Fibroblast of skin of right quadriceps (primary cell): ENCODE data around the gene DPP8.
"Not testable (repeated sequence)": the region's sequence is repeated elsewhere in the genome, so short reads cannot be mapped to it uniquely, and the experiment has no call there.

ENCODE experiments used
- DNase-seq: peaks from one replicate; pipeline ENCODE4 v3.0.0-alpha.2; 2013

DPP8 gene

DNA sequence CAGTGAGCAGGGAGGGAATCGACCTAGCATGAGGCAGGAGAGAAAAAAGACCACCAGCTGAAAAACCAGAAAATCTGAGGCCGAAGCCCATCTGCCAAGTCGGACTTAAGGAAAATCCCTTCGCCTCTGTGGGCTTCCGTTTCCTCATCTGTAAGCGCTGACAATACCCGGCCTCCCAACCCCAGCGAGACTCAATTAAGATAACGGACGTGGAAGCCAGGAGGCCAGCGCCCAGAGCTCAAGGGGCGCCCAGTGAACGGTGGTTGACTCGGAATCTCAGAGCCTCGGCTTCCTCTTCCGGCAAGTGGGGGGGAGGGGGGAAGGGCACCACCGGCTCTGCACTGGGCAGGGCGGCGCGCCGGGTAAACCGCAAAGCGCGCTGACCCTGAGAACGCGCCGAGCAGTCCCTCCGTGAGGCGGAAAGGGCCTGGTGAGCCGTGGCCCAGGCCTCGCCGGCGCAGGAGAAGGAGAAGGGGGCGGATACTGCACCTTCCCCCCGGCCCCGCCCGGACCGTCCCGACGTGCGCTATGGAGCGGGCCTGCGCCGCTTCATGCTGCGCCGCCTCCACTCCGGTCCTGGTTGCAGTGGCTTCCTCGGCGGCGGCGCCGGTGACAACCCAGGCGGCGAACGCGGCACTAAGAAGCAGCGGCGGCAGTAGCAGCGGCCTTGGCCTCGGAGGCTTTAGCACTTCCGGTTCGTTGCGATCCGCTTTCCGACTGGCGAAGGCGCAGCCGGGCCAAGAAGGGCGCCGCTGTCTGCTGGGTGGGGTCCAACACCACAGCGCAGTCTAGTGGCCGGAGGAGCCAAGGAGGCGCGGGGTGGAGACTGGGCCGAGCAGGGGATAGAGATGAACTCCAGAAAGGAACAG is at the start of gene DPP8:
DPP8 (minus strand) TSS at position 693 of the 869 bp plus-strand sequence. CDS start 5,136 bp downstream, outside the sequence.
- peak; percentile 93 for DNase-seq

DNA sequence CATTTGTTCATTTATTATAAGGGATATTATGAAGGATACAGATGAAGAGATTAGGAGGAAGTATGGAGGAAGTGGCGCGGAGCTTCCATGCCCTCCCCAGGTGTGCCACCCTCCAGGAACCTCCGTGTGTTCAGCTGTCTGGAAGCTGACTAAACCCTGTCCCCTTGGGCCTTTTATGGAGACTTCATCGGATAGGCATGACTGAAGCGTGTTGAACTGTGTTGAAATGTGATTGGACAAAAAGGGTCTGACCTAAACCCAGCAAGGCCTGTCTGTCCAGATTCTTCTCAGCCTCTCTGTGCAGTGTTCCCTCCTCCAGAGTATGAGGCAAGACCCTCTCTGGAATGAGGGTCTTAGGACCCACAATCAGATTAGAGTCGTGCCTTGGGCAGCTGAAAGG is 44.4 kb upstream of the DPP8 start:
- DNase-seq: no peak

DNA sequence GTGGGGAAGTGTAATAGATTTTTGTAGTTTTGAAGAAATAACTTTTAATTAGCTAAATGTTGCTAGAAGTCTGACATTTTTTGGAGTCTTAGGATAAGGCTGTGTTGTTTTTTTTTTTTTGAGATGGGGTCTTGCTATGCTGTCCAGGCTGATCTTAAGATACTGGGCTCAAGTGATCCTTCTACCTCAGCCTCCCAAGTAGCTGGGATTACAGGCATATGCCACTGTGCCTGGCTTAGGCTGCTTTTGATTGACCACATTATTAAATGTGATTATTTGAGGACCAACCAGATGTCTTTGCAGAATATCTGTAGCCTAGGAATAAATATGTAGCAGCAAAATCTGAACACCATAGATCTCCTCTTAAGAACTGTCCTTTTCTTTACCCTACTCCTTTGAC is 42.5 kb upstream of the DPP8 start:
- no peak for DNase-seq

DNA sequence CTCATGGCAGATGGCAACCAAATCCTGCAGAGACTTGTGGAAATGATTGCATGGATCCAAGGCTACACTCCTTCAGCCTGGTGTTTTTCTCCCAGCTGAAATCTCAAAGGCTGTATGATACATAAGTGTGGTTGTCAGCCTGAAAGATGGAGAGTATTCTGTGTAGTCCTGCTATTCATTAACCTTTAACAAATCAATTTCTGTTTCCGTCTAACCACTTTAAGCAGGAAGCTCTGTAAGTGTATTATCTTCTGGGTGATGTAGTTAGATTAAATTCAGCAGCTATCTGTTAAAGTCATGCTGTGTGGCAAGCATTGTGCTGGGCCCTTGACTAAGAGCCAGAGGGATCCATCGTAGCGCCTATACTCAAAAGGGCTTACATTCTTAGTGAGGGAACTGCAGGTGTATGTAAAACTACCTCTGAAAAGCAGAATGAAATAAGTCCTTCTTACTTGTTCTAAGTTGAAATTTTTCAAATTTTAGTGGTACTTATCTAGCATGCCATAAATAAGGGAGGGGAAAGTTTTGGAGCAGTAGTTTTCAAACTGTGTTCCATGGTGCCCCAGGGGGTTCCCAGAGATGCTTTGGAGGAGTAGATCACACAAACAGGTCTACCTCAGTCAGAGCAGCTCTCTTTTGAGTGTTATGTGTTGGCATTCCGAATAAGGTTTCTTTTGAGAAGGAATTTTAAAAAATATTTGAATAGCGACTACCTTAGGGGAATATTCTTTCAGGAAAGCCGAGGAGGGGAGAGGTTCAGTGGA is 41.7 kb upstream of the DPP8 start:
- no peak for DNase-seq

DNA sequence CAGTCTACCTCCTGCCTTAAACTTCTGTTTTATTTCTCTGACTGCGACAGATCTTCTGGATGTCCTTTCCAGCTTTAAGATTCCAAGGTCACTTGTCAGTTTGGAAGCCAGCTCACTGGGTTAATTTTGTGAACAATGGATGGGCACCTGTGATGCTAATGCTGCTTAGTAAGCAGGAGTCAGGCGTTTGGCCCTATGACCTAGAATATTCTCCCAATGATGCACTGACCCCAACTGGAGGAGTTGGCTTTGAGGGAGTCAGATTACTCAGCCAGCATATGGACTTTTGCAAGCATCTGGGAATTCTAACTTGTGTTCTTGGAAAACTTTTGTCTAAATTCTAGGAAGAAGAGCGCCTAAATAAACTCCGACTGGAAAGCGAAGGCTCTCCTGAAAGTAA is 40.8 kb upstream of the DPP8 start:
- DNase-seq: no peak

DNA sequence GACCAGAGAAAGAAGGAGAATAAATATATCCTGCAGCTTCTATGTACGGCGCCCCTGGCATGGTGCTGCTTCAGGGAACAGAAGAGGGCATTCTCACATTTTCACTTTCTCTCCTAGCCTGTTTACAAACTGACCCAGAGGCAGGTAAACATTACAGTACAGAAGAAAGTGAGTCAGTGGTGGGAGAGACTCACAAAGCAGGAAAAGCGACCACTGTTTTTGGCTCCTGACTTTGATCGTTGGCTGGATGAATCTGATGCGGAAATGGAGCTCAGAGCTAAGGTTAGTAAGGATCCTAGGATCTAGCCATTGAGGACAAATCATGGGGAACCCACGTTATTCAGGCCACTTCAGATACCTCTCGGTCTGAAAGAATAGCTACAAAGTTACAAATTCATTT is 39.1 kb upstream of the DPP8 start:
- DNase-seq: no peak

DNA sequence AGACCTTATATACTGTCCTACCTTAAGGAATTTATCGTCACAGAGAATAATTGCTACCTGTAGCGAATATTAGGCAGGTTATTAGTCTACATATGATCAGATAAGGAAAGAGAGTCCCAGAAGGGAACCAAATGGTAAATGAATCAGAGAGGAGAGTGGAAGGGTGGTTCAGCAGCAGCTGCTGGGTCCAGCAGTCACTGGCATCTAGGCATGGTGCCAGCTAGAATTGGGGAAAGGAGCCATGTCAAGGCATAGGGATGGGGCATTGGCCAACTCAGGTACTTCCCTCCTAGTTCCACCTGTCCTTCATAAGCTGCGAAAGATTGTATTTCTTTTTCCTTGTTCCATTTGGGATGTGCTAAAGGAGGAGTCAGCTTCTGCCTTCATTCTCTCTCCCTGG is 36.2 kb upstream of the DPP8 start:
- DNase-seq: no peak

DNA sequence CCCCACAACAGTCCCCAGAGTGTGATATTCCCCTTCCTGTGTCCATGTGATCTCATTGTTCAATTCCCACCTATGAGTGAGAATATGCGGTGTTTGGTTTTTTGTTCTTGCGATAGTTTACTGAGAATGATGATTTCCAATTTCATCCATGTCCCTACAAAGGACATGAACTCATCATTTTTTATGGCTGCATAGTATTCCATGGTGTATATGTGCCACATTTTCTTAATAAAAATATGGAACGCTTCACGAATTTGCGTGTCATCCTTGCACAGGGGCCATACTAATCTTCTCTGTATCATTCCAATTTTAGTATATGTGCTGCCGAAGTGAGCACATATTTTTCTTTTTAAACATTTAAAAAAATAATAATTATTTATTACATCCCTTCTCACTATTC is 35.4 kb upstream of the DPP8 start:
- not testable (repeated sequence) for DNase-seq

DNA sequence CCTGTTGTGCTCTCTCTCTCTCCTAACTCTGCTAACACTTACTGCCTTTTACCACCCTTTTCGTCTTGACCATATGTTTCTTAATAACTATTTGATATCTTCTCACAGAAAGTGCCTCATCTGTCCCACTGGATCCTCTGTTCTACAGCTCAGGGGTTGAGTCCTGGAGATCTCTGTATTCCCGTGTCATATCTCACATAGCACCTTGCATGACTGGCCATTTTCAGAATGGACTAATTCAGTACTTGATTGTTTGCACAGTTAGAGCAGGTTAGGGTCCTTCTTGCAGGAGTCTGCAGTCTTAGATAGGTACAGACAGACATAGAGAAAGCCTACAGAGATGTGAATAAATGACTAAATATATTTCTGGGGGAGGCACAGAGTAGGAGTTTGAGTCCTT is 33.7 kb upstream of the DPP8 start:
- no peak for DNase-seq

DNA sequence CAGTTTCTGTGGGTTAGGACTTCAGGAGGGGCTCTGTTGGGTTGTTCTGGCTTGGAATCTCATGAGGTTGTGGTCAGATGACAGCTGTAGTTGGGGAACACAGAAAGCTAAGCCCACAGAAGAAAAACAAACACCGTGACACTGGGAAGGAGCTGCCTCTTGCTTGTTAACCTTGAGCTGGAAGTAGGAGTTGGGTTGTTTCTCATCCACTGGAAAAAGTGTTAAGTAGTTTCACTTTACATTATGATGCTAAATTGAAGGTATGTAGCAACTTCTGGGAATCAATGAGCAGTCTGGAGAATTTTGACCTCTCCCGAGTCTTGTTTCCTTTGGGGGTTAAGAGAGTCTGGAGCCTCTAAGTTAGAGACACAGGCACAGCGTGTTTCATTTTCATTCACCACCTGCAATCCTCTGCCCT is 33.2 kb upstream of the DPP8 start:
- peak; percentile 13 for DNase-seq

DNA sequence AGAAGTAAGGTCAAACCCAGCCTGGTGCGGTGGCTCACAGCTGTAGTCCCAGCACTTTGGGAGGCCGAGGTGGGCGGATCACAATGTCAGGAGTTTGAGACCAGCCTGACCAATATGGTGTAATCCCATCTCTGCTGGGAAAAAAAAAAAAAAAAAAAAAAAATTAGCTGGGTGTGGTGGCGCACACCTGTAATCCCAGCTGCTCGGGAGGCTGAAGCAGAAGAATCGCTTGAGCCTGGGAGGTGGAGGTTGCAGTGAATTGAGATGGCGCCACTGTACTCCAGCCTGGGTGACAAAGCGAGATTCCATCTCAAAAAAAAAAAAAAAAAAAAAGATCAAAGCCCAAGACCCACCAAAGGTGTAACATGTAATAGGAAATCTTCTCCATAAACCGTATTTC is 31.8 kb upstream of the DPP8 start:
- not testable (repeated sequence) for DNase-seq

DNA sequence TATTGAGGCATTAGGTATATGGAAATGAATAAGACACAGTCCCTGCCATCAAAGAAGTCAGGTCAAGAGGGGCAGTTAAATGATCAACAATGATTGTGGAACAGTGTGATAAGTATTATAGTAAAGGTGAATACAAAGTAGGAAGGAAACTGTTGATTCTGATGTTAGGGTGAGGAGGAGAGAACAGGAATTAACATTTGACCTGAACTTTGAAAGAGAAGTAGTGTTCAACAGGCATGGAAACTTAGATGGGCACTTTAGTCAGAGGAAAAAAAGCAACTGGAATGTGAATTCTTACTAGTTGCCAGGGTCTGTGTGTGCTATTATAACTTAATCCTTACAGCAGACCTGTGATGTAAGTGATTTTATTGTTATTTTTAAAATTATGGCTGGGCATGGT is 30.4 kb upstream of the DPP8 start:
- DNase-seq: no peak

DNA sequence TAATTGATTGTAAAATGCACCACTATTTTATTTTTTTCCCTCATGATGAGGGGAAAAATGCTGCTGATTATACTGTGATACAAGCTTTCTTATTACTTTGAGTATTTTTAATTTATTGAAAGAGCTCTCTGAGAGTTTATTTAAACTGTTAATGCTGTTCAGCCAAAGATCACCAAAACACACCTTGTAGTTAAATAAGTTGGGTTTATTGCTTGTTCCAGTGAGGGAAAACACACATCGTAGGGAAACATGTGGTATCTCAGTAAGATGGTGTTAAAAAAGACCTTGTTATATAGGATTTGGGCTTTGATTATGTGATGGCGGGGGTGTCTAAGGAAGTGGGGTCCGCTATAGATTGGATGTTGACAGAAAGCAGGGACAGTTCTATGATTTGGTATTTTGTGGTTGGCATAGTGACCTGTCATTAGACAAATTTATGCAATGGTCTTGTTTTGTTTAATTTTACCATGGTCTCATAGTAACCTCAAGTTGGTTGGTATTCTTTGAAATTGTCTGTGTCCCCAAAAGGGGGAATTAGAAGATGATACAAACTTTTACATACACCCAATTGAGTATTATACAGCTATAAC is 23.8 kb upstream of the DPP8 start:
- DNase-seq: no peak

DNA sequence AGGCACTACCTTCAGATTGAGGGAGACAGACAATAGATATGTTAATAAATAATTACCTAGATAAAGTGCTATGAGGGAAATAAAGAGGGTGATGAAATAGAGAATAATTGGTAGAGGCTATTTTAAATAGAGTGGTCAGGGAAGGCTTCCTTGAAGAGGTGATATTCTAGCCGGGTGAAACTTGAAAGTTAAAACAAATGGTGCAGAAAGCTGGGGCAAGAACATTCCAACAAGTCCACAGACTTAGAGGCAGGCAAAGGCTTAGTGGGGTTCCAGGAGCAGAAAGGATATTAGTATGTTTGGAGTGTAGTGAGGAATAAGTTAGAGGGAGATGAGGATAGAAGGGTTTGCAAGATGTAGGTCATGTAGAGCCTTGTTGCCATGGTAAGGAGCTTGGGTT is 22.8 kb upstream of the DPP8 start:
- no peak for DNase-seq

DNA sequence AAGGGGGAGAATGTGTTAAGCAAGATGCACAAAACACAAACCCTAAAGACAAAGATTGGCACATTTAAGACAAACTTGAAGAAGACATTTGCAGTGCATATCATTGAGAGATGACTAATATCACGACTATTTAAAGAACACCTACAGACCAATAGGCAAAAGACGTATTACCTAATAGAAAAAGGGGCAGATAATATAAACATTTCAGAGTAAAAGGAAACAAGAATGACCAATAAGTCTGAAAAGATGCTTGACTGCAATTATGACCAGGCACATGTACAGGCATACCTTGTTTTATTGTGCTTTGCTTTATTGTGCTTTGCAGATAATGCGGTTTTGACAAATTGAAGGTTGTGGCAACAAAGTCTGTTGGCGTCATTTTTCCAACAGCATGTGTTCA is 17.7 kb upstream of the DPP8 start:
- DNase-seq: no peak

DNA sequence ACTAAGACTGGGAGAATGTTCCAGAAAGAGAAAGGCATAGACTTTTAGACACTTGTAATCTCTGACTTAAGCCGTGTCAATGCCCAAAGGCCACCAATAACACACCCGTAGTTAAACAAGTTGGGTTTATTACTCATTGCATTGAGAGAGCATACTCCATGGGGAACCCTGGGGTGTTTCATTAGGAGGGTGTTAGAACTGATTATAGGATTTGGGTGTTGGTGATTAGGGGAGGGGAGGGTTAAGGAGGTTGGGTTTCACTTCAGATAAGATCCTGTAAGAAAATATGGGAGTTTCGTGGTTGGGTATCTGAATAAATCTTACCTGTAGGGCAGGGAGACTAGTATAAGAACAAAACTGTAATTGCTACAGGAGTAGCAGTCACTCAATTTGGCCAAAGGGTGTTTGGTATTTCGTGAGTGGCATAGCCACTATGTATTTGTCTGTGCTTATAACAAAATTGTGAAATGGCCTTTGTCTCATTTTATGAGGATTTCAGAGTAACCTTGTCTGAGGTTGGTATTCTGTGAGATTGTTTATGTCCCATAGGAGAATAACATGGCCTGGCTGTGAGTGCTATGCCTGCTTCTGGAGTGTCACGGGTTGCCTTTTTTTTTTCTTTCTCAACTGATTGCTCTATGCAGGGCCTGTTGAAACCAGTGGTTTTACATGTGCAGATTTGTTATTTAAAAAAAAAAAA is 15.7 kb upstream of the DPP8 start:
- no peak for DNase-seq

DNA sequence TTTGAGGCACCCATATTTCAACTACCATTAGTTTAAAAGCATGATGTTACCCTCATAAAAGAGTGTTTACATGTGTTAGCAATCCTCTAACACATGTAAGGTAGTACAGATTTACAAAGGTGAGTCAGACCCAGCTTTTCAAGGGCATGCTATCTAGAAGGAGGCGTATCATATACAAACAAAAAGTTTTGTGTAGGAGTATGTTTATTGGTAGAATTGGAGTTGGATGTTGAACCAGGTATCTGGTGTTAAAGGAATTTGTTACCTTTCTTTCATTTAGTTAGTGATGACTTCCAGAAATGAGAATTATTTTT is 15.2 kb upstream of the DPP8 start:
- peak; percentile 40 for DNase-seq

DNA sequence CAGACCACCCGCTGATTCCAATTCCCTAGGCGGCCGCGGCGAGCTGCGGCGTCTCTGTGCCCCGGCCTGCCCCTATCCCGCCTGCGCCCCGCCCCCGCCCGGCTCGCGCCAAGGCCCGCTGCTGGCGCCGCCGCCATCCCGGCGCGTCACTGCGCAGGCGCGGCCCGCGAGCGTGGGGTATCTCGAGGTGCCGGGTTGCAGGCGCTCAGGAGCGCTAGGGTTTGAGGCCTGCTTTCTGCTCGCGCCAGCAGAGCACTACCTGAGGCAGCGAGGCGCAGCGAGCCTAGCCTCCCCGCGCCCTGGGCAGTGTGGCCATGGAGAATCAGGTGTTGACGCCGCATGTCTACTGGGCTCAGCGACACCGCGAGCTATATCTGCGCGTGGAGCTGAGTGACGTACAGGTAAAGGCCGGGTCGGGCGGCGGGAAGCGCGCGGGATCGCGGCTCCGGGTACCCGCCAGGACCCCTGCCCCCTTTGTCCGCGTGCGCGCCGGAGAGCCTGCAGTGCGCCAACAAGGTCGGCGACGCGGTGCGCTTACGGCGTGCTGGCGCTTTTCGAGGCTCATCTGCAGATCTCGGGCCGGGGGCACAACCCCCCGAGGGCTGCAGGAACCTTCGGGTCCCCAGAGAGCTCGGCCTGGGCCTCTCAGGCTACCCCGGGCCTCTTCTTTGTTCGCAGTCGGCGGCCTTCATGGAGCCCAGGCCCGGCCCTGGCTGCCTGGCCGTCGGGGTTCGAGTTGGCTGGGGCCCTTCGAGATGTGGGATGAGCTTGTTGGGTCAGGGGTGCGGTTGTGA is 13.0 kb upstream of the DPP8 start, which contains the start of gene HACD3:
HACD3 (plus strand) TSS at position 146 of the 794 bp plus-strand sequence; CDS start at position 315, 169 bp downstream.
- DNase-seq: peak; percentile 84

DNA sequence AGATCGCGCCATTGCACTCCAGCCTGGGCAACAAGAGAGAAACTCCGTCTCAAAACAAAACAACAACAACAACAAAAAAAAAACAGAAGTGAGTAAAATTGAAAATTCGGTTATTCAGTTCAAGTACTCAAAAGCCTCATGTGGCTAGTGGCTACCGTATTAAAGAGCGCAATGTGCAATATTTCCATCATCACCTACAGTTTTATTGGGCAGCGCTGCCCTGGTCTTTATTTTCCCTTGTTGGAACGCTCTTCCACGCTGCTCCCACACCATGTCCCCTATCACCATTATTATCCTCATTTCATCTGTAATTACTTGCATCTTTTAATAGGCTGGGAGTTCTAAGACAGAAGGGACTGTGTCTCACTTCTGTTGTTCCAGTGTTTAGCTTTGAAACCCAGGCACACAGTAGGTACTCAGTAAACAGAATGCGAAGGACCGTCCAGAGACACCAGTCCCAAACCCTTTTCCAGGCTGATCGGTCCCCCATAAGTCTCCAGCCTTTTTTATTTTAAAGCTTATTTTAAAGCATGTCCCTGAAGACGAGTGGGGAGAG is 12.4 kb upstream of the DPP8 start:
- no peak for DNase-seq

DNA sequence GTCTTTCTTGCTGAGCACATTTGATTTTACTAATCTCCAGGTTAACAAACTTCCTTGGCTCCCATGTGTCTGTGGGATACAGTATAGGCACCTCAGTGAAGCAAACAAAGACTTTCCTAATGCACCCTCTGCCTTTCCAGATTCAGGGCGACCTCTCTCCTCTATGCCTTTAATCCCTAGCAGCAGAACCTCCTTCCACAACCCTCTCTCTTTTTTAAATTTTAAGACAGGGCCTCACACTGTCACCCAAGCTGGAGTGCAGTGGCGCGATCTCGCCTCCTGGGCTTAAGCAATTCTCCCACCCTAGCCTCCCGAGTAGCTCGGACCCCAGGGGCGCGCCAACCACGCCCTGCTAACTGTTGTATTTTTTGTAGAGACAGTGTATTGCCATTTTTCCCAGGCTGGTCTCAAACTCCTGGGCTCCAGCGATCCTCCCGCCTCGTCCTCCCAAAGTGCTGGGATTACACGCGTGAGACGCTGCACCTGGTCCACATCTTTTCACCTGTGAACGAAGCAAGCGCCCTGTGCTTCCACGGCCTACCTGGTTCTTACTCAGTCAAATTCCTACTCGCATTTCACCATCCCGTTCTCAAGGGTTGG is 11.1 kb upstream of the DPP8 start:
- no peak for DNase-seq

DNA sequence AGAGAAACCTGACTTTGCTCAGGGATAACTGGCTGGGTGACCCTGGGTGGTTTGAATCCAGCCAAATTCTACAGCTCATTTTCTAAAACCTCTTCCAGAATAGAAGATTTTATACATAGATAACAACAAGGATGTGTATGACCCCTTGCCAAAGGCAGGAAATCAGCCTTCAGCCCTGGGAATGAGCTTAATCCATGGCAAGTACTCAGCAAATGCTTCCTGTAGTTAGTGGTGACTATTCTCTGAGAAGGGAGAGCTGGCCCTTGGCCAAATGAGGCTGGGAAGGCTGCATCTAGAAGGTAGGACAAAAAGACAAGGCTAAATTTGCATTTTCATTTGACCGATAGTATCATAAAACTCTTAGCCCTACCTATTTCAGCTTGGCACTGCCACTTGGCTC is 8.1 kb upstream of the DPP8 start:
- DNase-seq: peak; percentile 60

DNA sequence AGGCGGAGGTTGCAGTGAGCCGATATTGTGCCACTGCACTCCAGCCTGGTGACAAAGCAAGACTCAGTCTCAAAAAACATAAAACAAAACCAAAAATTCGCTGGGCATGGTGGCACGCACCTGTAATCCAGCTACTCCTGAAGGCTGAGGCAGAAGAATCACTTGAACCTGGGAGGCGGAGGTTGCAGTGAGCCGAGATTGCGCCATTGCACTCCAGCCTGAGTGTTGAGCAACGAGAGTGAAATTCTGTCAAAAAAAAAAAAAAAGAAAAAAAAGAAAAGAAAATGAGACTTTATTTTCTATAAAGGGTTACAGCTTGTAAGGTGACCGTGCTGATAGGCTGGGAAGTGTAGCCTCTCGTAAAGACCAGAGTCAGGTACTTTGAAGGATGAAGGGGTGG is 6.7 kb upstream of the DPP8 start:
- DNase-seq: no peak
